ENCODE data around the gene BCL6.

The BCL6 gene

GRCh38 chr3:187695449-187695848, 49.8 kb downstream of the BCL6 start:
- H2BK120ac ChIP-seq (ENCODE audit: insufficient read depth, low read length, poor library complexity): no peak overlapping the region
- no peaks in the 10 kb centered on the region for H3K79me2 ChIP-seq (ENCODE audit: control insufficient read depth, insufficient read depth, low read length, poor library complexity)
- H3K4ac ChIP-seq (ENCODE audit: low read depth, low read length): no peak overlapping the region
- no peaks in the 10 kb centered on the region for H3K79me1 ChIP-seq (ENCODE audit: low read length)
- no peak overlapping the region for H3K18ac ChIP-seq (ENCODE audit: low read length)
- no peaks in the 10 kb centered on the region for H3K4me1 ChIP-seq (ENCODE audit: control insufficient read depth in 1 of 2, insufficient read depth in 2 of 2, low read length in 2 of 2)
- no peak overlapping the region for H4K12ac ChIP-seq (ENCODE audit: low read depth, low read length)
- H3K9me3 ChIP-seq (ENCODE audit: insufficient read depth, low read depth, low read length): peaks cover 4% of the 10 kb centered on the region
- H2BK12ac ChIP-seq (ENCODE audit: low read length): no peak overlapping the region
- no CpG with 5 or more reads among the region's 4 CpGs for WGBS (ENCODE audit: extremely low coverage, insufficient coverage, insufficient read length)
- H3K23ac ChIP-seq (ENCODE audit: low read length): no peak overlapping the region
- no peaks in the 10 kb centered on the region for H3K27me3 ChIP-seq (ENCODE audit: insufficient read depth, low read length)
- no peak overlapping the region for H3K9ac ChIP-seq (ENCODE audit: low read length)
- H3K4me2 ChIP-seq (ENCODE audit: low read length): no peak overlapping the region
- no peaks in the 10 kb centered on the region for H3K36me3 ChIP-seq (ENCODE audit: control insufficient read depth in 1 of 2, insufficient read depth in 2 of 2, low read length in 2 of 2)
- no peak overlapping the region for H3K14ac ChIP-seq (ENCODE audit: low read length)
- no peak overlapping the region for H3K27ac ChIP-seq (ENCODE audit: low read depth, low read length)
- H3K4me3 ChIP-seq (ENCODE audit: low read depth, low read length): no peak overlapping the region
- no peak overlapping the region for H4K8ac ChIP-seq (ENCODE audit: low read depth, low read length)
- H2AK5ac ChIP-seq (ENCODE audit: low read length): no peak overlapping the region
- no peak overlapping the region for H2BK5ac ChIP-seq (ENCODE audit: low read depth, low read length, poor library complexity)
- no peak overlapping the region for H2AFZ ChIP-seq (ENCODE audit: insufficient read depth, low read length, poor library complexity)
- no peak for DNase-seq
- no peak overlapping the region for H4K91ac ChIP-seq (ENCODE audit: low read depth, low read length)

GRCh38 chr3:187694801-187695200, 50.5 kb downstream of the BCL6 start:
- Histone ChIP-seq H2BK120ac (ENCODE audit: insufficient read depth, low read length, poor library complexity) (no peak overlapping the region), H3K18ac (ENCODE audit: low read length) (no peak overlapping the region), H3K9me3 (ENCODE audit: insufficient read depth, low read depth, low read length) (peaks cover 2% of the 10 kb centered on the region), H2AK5ac (ENCODE audit: low read length) (no peak overlapping the region), H3K27me3 (ENCODE audit: insufficient read depth, low read length) (no peaks in the 10 kb centered on the region), H3K79me1 (ENCODE audit: low read length) (no peaks in the 10 kb centered on the region), H3K4me2 (ENCODE audit: low read length) (no peak overlapping the region), H4K12ac (ENCODE audit: low read depth, low read length) (no peak overlapping the region), H3K79me2 (ENCODE audit: control insufficient read depth, insufficient read depth, low read length, poor library complexity) (no peaks in the 10 kb centered on the region), H4K91ac (ENCODE audit: low read depth, low read length) (no peak overlapping the region), H3K23ac (ENCODE audit: low read length) (no peak overlapping the region), H4K8ac (ENCODE audit: low read depth, low read length) (no peak overlapping the region), H3K14ac (ENCODE audit: low read length) (no peak overlapping the region), H3K4ac (ENCODE audit: low read depth, low read length) (no peak overlapping the region), H3K4me1 (ENCODE audit: control insufficient read depth in 1 of 2, insufficient read depth in 2 of 2, low read length in 2 of 2) (no peaks in the 10 kb centered on the region), H3K9ac (ENCODE audit: low read length) (no peak overlapping the region), H2BK5ac (ENCODE audit: low read depth, low read length, poor library complexity) (no peak overlapping the region), H3K4me3 (ENCODE audit: low read depth, low read length) (no peak overlapping the region), H3K27ac (ENCODE audit: low read depth, low read length) (no peak overlapping the region), H2AFZ (ENCODE audit: insufficient read depth, low read length, poor library complexity) (no peak overlapping the region), H2BK12ac (ENCODE audit: low read length) (no peak overlapping the region), H3K36me3 (ENCODE audit: control insufficient read depth in 1 of 2, insufficient read depth in 2 of 2, low read length in 2 of 2) (no peaks in the 10 kb centered on the region)
- WGBS (ENCODE audit: extremely low coverage, insufficient coverage, insufficient read length): no CpG with 5 or more reads among the region's 3 CpGs
- peak; percentile 86 to 93 for DNase-seq

GRCh38 chr3:187693431-187693830, 51.8 kb downstream of the BCL6 start:
- H3K23ac ChIP-seq (ENCODE audit: low read length): no peak overlapping the region
- no peak overlapping the region for H4K12ac ChIP-seq (ENCODE audit: low read depth, low read length)
- H3K4me3 ChIP-seq (ENCODE audit: low read depth, low read length): no peak overlapping the region
- no peak overlapping the region for H2BK12ac ChIP-seq (ENCODE audit: low read length)
- no peak overlapping the region for H2AFZ ChIP-seq (ENCODE audit: insufficient read depth, low read length, poor library complexity)
- peaks cover 2% of the 10 kb centered on the region for H3K9me3 ChIP-seq (ENCODE audit: insufficient read depth, low read depth, low read length)
- no peak overlapping the region for H3K9ac ChIP-seq (ENCODE audit: low read length)
- no peak overlapping the region for H3K18ac ChIP-seq (ENCODE audit: low read length)
- WGBS (ENCODE audit: extremely low coverage, insufficient coverage, insufficient read length): no CpG with 5 or more reads among the region's 1 CpG
- H3K4ac ChIP-seq (ENCODE audit: low read depth, low read length): no peak overlapping the region
- H2BK120ac ChIP-seq (ENCODE audit: insufficient read depth, low read length, poor library complexity): no peak overlapping the region
- no peak overlapping the region for H2AK5ac ChIP-seq (ENCODE audit: low read length)
- H3K79me1 ChIP-seq (ENCODE audit: low read length): no peaks in the 10 kb centered on the region
- H3K4me1 ChIP-seq (ENCODE audit: control insufficient read depth in 1 of 2, insufficient read depth in 2 of 2, low read length in 2 of 2): no peaks in the 10 kb centered on the region
- H3K14ac ChIP-seq (ENCODE audit: low read length): no peak overlapping the region
- H3K79me2 ChIP-seq (ENCODE audit: control insufficient read depth, insufficient read depth, low read length, poor library complexity): no peaks in the 10 kb centered on the region
- H3K4me2 ChIP-seq (ENCODE audit: low read length): no peak overlapping the region
- no peak overlapping the region for H3K27ac ChIP-seq (ENCODE audit: low read depth, low read length)
- peak; percentile 92 to 96 for DNase-seq
- no peak overlapping the region for H2BK5ac ChIP-seq (ENCODE audit: low read depth, low read length, poor library complexity)
- no peaks in the 10 kb centered on the region for H3K27me3 ChIP-seq (ENCODE audit: insufficient read depth, low read length)
- no peaks in the 10 kb centered on the region for H3K36me3 ChIP-seq (ENCODE audit: control insufficient read depth in 1 of 2, insufficient read depth in 2 of 2, low read length in 2 of 2)
- no peak overlapping the region for H4K8ac ChIP-seq (ENCODE audit: low read depth, low read length)
- H4K91ac ChIP-seq (ENCODE audit: low read depth, low read length): no peak overlapping the region

- H2AK5ac ChIP-seq (ENCODE audit: low read length): no peak overlapping the region
- H4K12ac ChIP-seq (ENCODE audit: low read depth, low read length): no peak overlapping the region
- peak in 1 of 2 donors; percentile 20 for DNase-seq
- no peak overlapping the region for H2AFZ ChIP-seq (ENCODE audit: insufficient read depth, low read length, poor library complexity)
- H2BK5ac ChIP-seq (ENCODE audit: low read depth, low read length, poor library complexity): no peak overlapping the region
- H3K36me3 ChIP-seq (ENCODE audit: control insufficient read depth in 1 of 2, insufficient read depth in 2 of 2, low read length in 2 of 2): no peaks in the 10 kb centered on the region
- no peak overlapping the region for H3K9ac ChIP-seq (ENCODE audit: low read length)
- no peak overlapping the region for H4K8ac ChIP-seq (ENCODE audit: low read depth, low read length)
- H3K4me1 ChIP-seq (ENCODE audit: control insufficient read depth in 1 of 2, insufficient read depth in 2 of 2, low read length in 2 of 2): no peaks in the 10 kb centered on the region
- H3K4ac ChIP-seq (ENCODE audit: low read depth, low read length): no peak overlapping the region
- H3K79me2 ChIP-seq (ENCODE audit: control insufficient read depth, insufficient read depth, low read length, poor library complexity): no peaks in the 10 kb centered on the region
- no CpG with 5 or more reads among the region's 4 CpGs for WGBS (ENCODE audit: extremely low coverage, insufficient coverage, insufficient read length)
- no peak overlapping the region for H2BK12ac ChIP-seq (ENCODE audit: low read length)
- no peaks in the 10 kb centered on the region for H3K79me1 ChIP-seq (ENCODE audit: low read length)
- no peaks in the 10 kb centered on the region for H3K9me3 ChIP-seq (ENCODE audit: insufficient read depth, low read depth, low read length)
- no peak overlapping the region for H3K27ac ChIP-seq (ENCODE audit: low read depth, low read length)
- no peaks in the 10 kb centered on the region for H3K27me3 ChIP-seq (ENCODE audit: insufficient read depth, low read length)
- no peak overlapping the region for H2BK120ac ChIP-seq (ENCODE audit: insufficient read depth, low read length, poor library complexity)
- no peak overlapping the region for H3K14ac ChIP-seq (ENCODE audit: low read length)
- no peak overlapping the region for H3K4me3 ChIP-seq (ENCODE audit: low read depth, low read length)
- no peak overlapping the region for H3K18ac ChIP-seq (ENCODE audit: low read length)
- no peak overlapping the region for H4K91ac ChIP-seq (ENCODE audit: low read depth, low read length)
- no peak overlapping the region for H3K4me2 ChIP-seq (ENCODE audit: low read length)
- H3K23ac ChIP-seq (ENCODE audit: low read length): no peak overlapping the region
Measured at GRCh38 chr3:187689984-187690383, 55.3 kb downstream of the BCL6 start.

All from trophoblast cell (in vitro differentiated cells and primary cell).